Liver (tissue), 9 donors: ENCODE results near the gene HCCS. TPM values are rescaled to one million over a fixed set of nuclear protein-coding genes. Genes with fewer than 3 reads are reported as not detected.

Experiments
- DNase-seq: peaks from one replicate; pipeline ENCODE4 v3.0.0-alpha.2; 2017; ENCODE audit warnings: low spot score
- H3K27ac ChIP-seq, 2 donors: one replicate each; pipeline ENCODE4 v1.7.0; 2013; ENCODE audit warnings: inconsistent platforms in 2 of 2, low read length in 2 of 2, control low read depth in 1 of 2, low read depth in 1 of 2, mild to moderate bottlenecking in 1 of 2
- H3K27me3 ChIP-seq, 4 donors: one replicate each; pipeline versions ENCODE4 v1.6.1 to v1.7.0; 2013; ENCODE audit warnings: low read length in 3 of 4, inconsistent platforms in 1 of 4, mild to moderate bottlenecking in 1 of 4, moderate library complexity in 1 of 4; ENCODE audit not compliant: control insufficient read depth in 4 of 4, insufficient read depth in 4 of 4
- H3K36me3 ChIP-seq, 4 donors: one replicate each; pipeline versions ENCODE4 v1.6.1 to v1.7.0; 2013; ENCODE audit warnings: low read length in 3 of 4, mild to moderate bottlenecking in 3 of 4, low read depth in 1 of 4, moderate library complexity in 1 of 4; ENCODE audit not compliant: control insufficient read depth in 4 of 4, insufficient read depth in 3 of 4
- H3K4me1 ChIP-seq, 4 donors: one replicate each; pipeline versions ENCODE4 v1.6.1 to v1.7.0; 2013; ENCODE audit warnings: low read length in 3 of 4, mild to moderate bottlenecking in 3 of 4, moderate library complexity in 1 of 4; ENCODE audit not compliant: control insufficient read depth in 4 of 4, insufficient read depth in 4 of 4
- H3K4me3 ChIP-seq, 3 donors: one replicate each; pipeline versions ENCODE4 v1.6.1 to v1.7.0; 2013; ENCODE audit warnings: low read length in 3 of 3, control low read depth in 1 of 3, low read depth in 1 of 3, mild to moderate bottlenecking in 1 of 3
- H3K9ac ChIP-seq, 2 donors: one replicate each; pipeline ENCODE4 v1.7.0; 2013; ENCODE audit warnings: low read length in 2 of 2, mild to moderate bottlenecking in 2 of 2, moderate library complexity in 2 of 2, control low read depth in 1 of 2, low read depth in 1 of 2
- H3K9me3 ChIP-seq, 4 donors: one replicate each; pipeline versions ENCODE4 v1.6.1 to v1.7.0; 2013; ENCODE audit warnings: low read length in 3 of 4; ENCODE audit not compliant: control insufficient read depth in 4 of 4
- ATF3 ChIP-seq: IDR thresholded peaks from 2 replicates; pipeline ENCODE4 v1.6.1; 2016; ENCODE audit warnings: antibody characterized with exemption
- CTCF ChIP-seq: fragments of 150-350 bp; IDR thresholded peaks from 2 replicates; pipeline ENCODE4 v1.5.1; 2017; ENCODE audit warnings: improper control_type of control experiment, low read depth, low read length; ENCODE audit not compliant: missing input control
- EGR1 ChIP-seq, 2 donors: IDR thresholded peaks; 2 replicates each; pipeline ENCODE4 v1.6.1; 2016 to 2018; ENCODE audit warnings: antibody characterized with exemption in 2 of 2, low read depth in 2 of 2
- FOXA1 ChIP-seq: IDR thresholded peaks from 2 replicates; pipeline ENCODE4 v1.6.1; 2016; ENCODE audit warnings: antibody characterized with exemption
- FOXA2 ChIP-seq: IDR thresholded peaks from 2 replicates; pipeline ENCODE4 v1.6.1; 2016; ENCODE audit warnings: antibody characterized with exemption
- GABPA ChIP-seq, 2 donors: IDR thresholded peaks in 1 of 2; conservative IDR thresholded peaks in 1 of 2; 2 replicates each; pipeline ENCODE4 v1.6.1; 2016; ENCODE audit warnings: antibody characterized with exemption in 2 of 2, mild to moderate bottlenecking in 1 of 2, moderate library complexity in 1 of 2
- HNF4A ChIP-seq, 2 donors: conservative IDR thresholded peaks; 2 replicates each; pipeline ENCODE4 v1.6.1; 2016; ENCODE audit warnings: antibody characterized with exemption in 2 of 2, mild to moderate bottlenecking in 2 of 2
- JUND ChIP-seq, 2 donors: IDR thresholded peaks; 2 replicates each; pipeline ENCODE4 v1.6.1; 2016; ENCODE audit warnings: antibody characterized with exemption in 2 of 2
- NR2F2 ChIP-seq: IDR thresholded peaks from 2 replicates; pipeline ENCODE4 v1.6.1; 2016; ENCODE audit warnings: antibody characterized with exemption
- RAD21 ChIP-seq, 2 donors: IDR thresholded peaks; 2 replicates each; pipeline ENCODE4 v1.6.1; 2016; ENCODE audit warnings: antibody characterized with exemption in 2 of 2, mild to moderate bottlenecking in 2 of 2
- RXRA ChIP-seq, 2 donors: IDR thresholded peaks; 2 replicates each; pipeline ENCODE4 v1.6.1; 2017 to 2018; ENCODE audit warnings: antibody characterized with exemption in 2 of 2, mild to moderate bottlenecking in 1 of 2
- SP1 ChIP-seq: IDR thresholded peaks from 2 replicates; pipeline ENCODE4 v1.6.1; 2018; ENCODE audit warnings: antibody characterized with exemption, mild to moderate bottlenecking
- TAF1 ChIP-seq: conservative IDR thresholded peaks from 2 replicates; pipeline ENCODE4 v1.6.1; 2016; ENCODE audit warnings: antibody characterized with exemption, mild to moderate bottlenecking
- YY1 ChIP-seq: IDR thresholded peaks from 2 replicates; pipeline ENCODE4 v1.6.1; 2016; ENCODE audit warnings: antibody characterized with exemption, mild to moderate bottlenecking
- ZBTB33 ChIP-seq: IDR thresholded peaks from 2 replicates; pipeline ENCODE4 v1.6.1; 2016; ENCODE audit warnings: antibody characterized with exemption
- WGBS: extraction: QIAGEN DNeasy Blood & Tissue Kit; methylation state at CpG from one replicate; pipeline ENCODE4 v1.1.7; 2013; 5-methylcytosine and 5-hydroxymethylcytosine counted together
- polyA plus RNA-seq, 2 donors: library from polyadenylated mRNA; stranded (reverse) in 1 of 2; unstranded in 1 of 2; fragments of 200-250 nt in 1 of 2; fragments of >200 nt in 1 of 2; fragmentation: Nextera tagmentation in 1 of 2; extraction: Ambion mirVana in 1 of 2; gene quantifications; one replicate each; pipeline versions ENCODE4 v1.2.1 to v1.2.3, GENCODE V29; 2013 to 2015
- total RNA-seq, 2 donors: library from RNA; depleted of rRNA; stranded (reverse); fragments of >200 nt; gene quantifications; one replicate each; pipeline ENCODE4 v1.2.3, GENCODE V29; 2014
- TF ChIP-seq, protein P1 (sequence below): IDR thresholded peaks from 2 replicates; pipeline ENCODE4 v1.6.1; 2016; ENCODE audit warnings: antibody characterized with exemption
- TF ChIP-seq, protein P2 (sequence below): IDR thresholded peaks from 2 replicates; pipeline ENCODE4 v1.6.1; 2016; ENCODE audit warnings: antibody characterized with exemption, mild to moderate bottlenecking
- donor health status: healthy.
- donor health status: healthy.
- donor health status: healthy.
- donor health status: healthy.
- donor health status: healthy.

HCCS gene
- total and polyA plus RNA-seq, 4 donors = 11.2 to 16.0 (median 14.3) TPM

DNA sequence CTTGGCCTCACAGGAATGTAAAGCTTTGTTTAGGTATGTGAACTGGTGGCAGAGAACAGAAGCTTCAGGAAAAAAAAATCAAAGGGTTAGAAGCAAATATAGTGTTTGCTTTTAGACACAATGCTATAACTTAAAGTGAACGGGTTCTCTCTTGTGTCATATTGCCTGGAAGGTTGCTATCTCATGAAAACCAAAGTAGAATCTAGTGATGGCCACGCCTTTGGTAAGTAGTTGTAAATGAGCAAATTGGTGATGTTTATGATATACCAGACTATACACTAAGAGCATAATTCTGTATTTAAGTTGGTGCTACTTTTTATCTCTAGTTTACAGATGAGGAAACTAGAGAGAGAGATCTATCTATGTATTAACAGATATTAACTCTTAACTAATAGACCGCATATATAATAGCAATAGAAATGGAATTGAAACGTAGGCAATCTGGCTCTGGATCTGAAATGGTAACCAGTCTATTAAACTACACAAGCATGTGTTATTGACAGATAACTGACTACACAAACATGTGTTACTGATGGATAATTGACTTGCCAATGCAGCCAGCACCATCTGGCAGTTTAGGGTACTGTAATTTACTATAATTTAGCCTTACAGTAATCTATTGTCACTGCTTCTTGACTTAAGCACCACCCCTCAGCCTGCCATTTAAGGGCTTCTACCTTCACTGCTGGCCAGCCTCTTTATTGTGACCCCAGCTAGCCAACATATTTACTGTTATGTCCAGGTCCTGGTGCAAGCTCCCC, 40.8 kb downstream of the HCCS start (continued):
- TF ChIP-seq ATF3 (no peak), HNF4A (conservative IDR thresholded peaks at IDR 0.05) (no peak), FOXA2 (no peak), FOXA1 (no peak), SP1 (no peak), RAD21 (IDR thresholded peaks at IDR 0.05) (no peak), NR2F2 (no peak), EGR1 (IDR thresholded peaks at IDR 0.05; ENCODE audit: low read depth in 2 of 2) (no peak)

- H3K27me3 ChIP-seq = peaks cover 0 to 4% (median 0%) of the 10 kb centered on the region in 4 donors
- H3K36me3 ChIP-seq = no peaks in the 10 kb centered on the region
- H3K9ac ChIP-seq = no peak overlapping the region
- H3K4me1 ChIP-seq = no peaks in the 10 kb centered on the region
- H3K27ac ChIP-seq = no peak overlapping the region
- 93% methylated on average over 1 of the region's 1 CpG for WGBS
- DNase-seq = no peak
- H3K4me3 ChIP-seq = no peak overlapping the region
- TF ChIP-seq, protein P1, sequence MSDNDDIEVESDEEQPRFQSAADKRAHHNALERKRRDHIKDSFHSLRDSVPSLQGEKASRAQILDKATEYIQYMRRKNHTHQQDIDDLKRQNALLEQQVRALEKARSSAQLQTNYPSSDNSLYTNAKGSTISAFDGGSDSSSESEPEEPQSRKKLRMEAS = no peak
- TF ChIP-seq ATF3 (no peak), GABPA (IDR thresholded peaks at IDR 0.05 in 1 of 2, conservative IDR thresholded peaks at IDR 0.05 in 1 of 2) (no peak), SP1 (no peak), CTCF (no peak), TAF1 (no peak)
- no peaks in the 10 kb centered on the region for H3K9me3 ChIP-seq
These were observed 48.0 kb downstream of the HCCS start for GRCh38 chrX:11159149-11159548.

- Histone ChIP-seq H3K4me1 (no peaks in the 10 kb centered on the region), H3K9ac (no peak overlapping the region), H3K4me3 (no peak overlapping the region), H3K27me3 (peaks cover 0 to 4% (median 0%) of the 10 kb centered on the region in 4 donors), H3K36me3 (no peaks in the 10 kb centered on the region), H3K9me3 (no peaks in the 10 kb centered on the region), H3K27ac (no peak overlapping the region)
- WGBS = 79% methylated on average over 6 of the region's 6 CpGs
- DNase-seq = no peak
- TF ChIP-seq FOXA2 (no peak), FOXA1 (no peak), RXRA (IDR thresholded peaks at IDR 0.05) (no peak), ATF3 (no peak), ZBTB33 (no peak), CTCF (no peak), RAD21 (IDR thresholded peaks at IDR 0.05) (no peak), HNF4A (conservative IDR thresholded peaks at IDR 0.05) (no peak), GABPA (IDR thresholded peaks at IDR 0.05 in 1 of 2, conservative IDR thresholded peaks at IDR 0.05 in 1 of 2) (no peak), JUND (IDR thresholded peaks at IDR 0.05) (no peak), EGR1 (IDR thresholded peaks at IDR 0.05; ENCODE audit: low read depth in 2 of 2) (no peak), YY1 (no peak), TAF1 (no peak)
- TF ChIP-seq, protein P2, sequence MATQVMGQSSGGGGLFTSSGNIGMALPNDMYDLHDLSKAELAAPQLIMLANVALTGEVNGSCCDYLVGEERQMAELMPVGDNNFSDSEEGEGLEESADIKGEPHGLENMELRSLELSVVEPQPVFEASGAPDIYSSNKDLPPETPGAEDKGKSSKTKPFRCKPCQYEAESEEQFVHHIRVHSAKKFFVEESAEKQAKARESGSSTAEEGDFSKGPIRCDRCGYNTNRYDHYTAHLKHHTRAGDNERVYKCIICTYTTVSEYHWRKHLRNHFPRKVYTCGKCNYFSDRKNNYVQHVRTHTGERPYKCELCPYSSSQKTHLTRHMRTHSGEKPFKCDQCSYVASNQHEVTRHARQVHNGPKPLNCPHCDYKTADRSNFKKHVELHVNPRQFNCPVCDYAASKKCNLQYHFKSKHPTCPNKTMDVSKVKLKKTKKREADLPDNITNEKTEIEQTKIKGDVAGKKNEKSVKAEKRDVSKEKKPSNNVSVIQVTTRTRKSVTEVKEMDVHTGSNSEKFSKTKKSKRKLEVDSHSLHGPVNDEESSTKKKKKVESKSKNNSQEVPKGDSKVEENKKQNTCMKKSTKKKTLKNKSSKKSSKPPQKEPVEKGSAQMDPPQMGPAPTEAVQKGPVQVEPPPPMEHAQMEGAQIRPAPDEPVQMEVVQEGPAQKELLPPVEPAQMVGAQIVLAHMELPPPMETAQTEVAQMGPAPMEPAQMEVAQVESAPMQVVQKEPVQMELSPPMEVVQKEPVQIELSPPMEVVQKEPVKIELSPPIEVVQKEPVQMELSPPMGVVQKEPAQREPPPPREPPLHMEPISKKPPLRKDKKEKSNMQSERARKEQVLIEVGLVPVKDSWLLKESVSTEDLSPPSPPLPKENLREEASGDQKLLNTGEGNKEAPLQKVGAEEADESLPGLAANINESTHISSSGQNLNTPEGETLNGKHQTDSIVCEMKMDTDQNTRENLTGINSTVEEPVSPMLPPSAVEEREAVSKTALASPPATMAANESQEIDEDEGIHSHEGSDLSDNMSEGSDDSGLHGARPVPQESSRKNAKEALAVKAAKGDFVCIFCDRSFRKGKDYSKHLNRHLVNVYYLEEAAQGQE = no peak
- TF ChIP-seq, protein P1 = no peak
These were observed 53.3 kb downstream of the HCCS start for GRCh38 chrX:11164433-11164832.
